DOHH2 (cell line): ENCODE data around the gene KMT2B.

Source experiments
- H3F3A ChIP-seq: fragments of 200-600 bp; sonication (generic), shearing (Covaris generic); 2 replicates; pipeline ENCODE4 v1.6.0; 2016; ENCODE audit warnings: antibody characterized with exemption, mild to moderate bottlenecking; ENCODE audit not compliant: control insufficient read depth, insufficient read depth
- H3K27ac ChIP-seq: fragments of 200-600 bp; sonication (generic); 2 replicates; pipeline ENCODE4 v1.5.1; 2014; ENCODE audit warnings: low read depth, mild to moderate bottlenecking, low read length, moderate library complexity
- H3K27me3 ChIP-seq: fragments of 200-600 bp; sonication (generic); 2 replicates; pipeline ENCODE4 v1.6.1; 2014; ENCODE audit warnings: mild to moderate bottlenecking, low read length, mixed read lengths; ENCODE audit not compliant: control insufficient read depth
- H3K36me3 ChIP-seq: fragments of 200-600 bp; sonication (generic); 2 replicates; pipeline ENCODE4 v1.6.1; 2014; ENCODE audit warnings: mild to moderate bottlenecking, low read length, moderate library complexity, mixed read lengths; ENCODE audit not compliant: control insufficient read depth
- H3K4me1 ChIP-seq: fragments of 200-600 bp; sonication (generic); 2 replicates; pipeline ENCODE4 v1.6.1; 2014; ENCODE audit warnings: mild to moderate bottlenecking, low read length, mixed read lengths; ENCODE audit not compliant: control insufficient read depth
- H3K4me2 ChIP-seq: fragments of 200-600 bp; sonication (generic); 2 replicates; pipeline ENCODE4 v1.6.0; 2014; ENCODE audit warnings: mild to moderate bottlenecking, low read length, moderate library complexity
- H3K4me3 ChIP-seq: fragments of 200-600 bp; sonication (generic); 2 replicates; pipeline ENCODE4 v1.5.1; 2014; ENCODE audit warnings: mild to moderate bottlenecking, low read length, mixed read lengths
- H3K79me2 ChIP-seq: fragments of 200-600 bp; sonication (generic); 2 replicates; pipeline ENCODE4 v1.6.1; 2014; ENCODE audit warnings: mild to moderate bottlenecking, low read length, mixed read lengths; ENCODE audit not compliant: control insufficient read depth
- H3K9me2 ChIP-seq: fragments of 200-600 bp; sonication (generic); replicated peaks from 2 replicates; pipeline ENCODE4 v1.6.1; 2014; ENCODE audit warnings: mild to moderate bottlenecking, low read length, mixed read lengths; ENCODE audit not compliant: control insufficient read depth
- H3K9me3 ChIP-seq: fragments of 200-600 bp; sonication (generic); 2 replicates; pipeline ENCODE4 v1.6.1; 2014; ENCODE audit warnings: antibody characterized with exemption, low read length, mixed read lengths; ENCODE audit not compliant: control insufficient read depth, insufficient read depth
- H4K20me1 ChIP-seq: fragments of 200-600 bp; sonication (generic); 2 replicates; pipeline ENCODE4 v1.6.0; 2014; ENCODE audit warnings: low read depth, mild to moderate bottlenecking, antibody characterized with exemption, low read length, moderate library complexity; ENCODE audit not compliant: control insufficient read depth, insufficient read depth
- CTCF ChIP-seq: fragments of 200-600 bp; sonication (generic); IDR thresholded peaks from one replicate; pipeline ENCODE4 v1.5.1; 2014; ENCODE audit warnings: antibody characterized with exemption, mild to moderate bottlenecking, low read depth, low read length; ENCODE audit not compliant: poor library complexity, severe bottlenecking
- EZH2phosphoT487 ChIP-seq: fragments of 200-600 bp; sonication (generic); IDR thresholded peaks from 2 replicates; pipeline ENCODE4 v1.6.1; 2017; ENCODE audit warnings: borderline replicate concordance, mild to moderate bottlenecking, antibody characterized with exemption, low read length, moderate library complexity, mixed read lengths

The KMT2B gene

GRCh38 chr19:35712567-35713505 lies 5.0 kb upstream of the KMT2B start:
- no peaks in the 10 kb centered on the region for H3K9me3 ChIP-seq
- no peak overlapping the region for H3K4me2 ChIP-seq
- H4K20me1 ChIP-seq: no peaks in the 10 kb centered on the region
- H3K79me2 ChIP-seq: peaks cover 4% of the 10 kb centered on the region
- no peaks in the 10 kb centered on the region for H3F3A ChIP-seq
- H3K36me3 ChIP-seq: no peaks in the 10 kb centered on the region
- H3K9me2 ChIP-seq: no peaks in the 10 kb centered on the region
- peaks cover 35% of the 10 kb centered on the region for H3K4me1 ChIP-seq
- no peak overlapping the region for H3K27ac ChIP-seq
- TF ChIP-seq CTCF (no peak), EZH2phosphoT487 (no peak)
- H3K27me3 ChIP-seq: peaks cover 23% of the 10 kb centered on the region
- H3K4me3 ChIP-seq: no peak overlapping the region

GRCh38 chr19:35713506-35713850 lies 4.3 kb upstream of the KMT2B start:
- Histone ChIP-seq H3K27me3 (peaks cover 18% of the 10 kb centered on the region), H3K9me3 (no peaks in the 10 kb centered on the region), H3K9me2 (no peaks in the 10 kb centered on the region), H3K79me2 (peaks cover 9% of the 10 kb centered on the region), H3K27ac (no peak overlapping the region), H3K4me3 (no peak overlapping the region), H3K4me2 (no peak overlapping the region), H3F3A (no peaks in the 10 kb centered on the region), H3K36me3 (no peaks in the 10 kb centered on the region), H4K20me1 (peaks cover under 1% of the 10 kb centered on the region; the same call in 1 of the 2 replicates), H3K4me1 (peaks cover 35% of the 10 kb centered on the region)
- no peak for TF ChIP-seq CTCF
- TF ChIP-seq EZH2phosphoT487: no peak

GRCh38 chr19:35713904-35714495 lies 3.8 kb upstream of the KMT2B start:
- Histone ChIP-seq H3K27ac (no peak overlapping the region), H3K9me2 (no peaks in the 10 kb centered on the region), H3K4me1 (peaks cover 37% of the 10 kb centered on the region), H3K4me2 (no peak overlapping the region), H4K20me1 (peaks cover 4% of the 10 kb centered on the region; the same call in 1 of the 2 replicates), H3K79me2 (peaks cover 14% of the 10 kb centered on the region), H3F3A (no peaks in the 10 kb centered on the region), H3K36me3 (no peaks in the 10 kb centered on the region), H3K9me3 (no peaks in the 10 kb centered on the region), H3K4me3 (no peak overlapping the region), H3K27me3 (peaks cover 17% of the 10 kb centered on the region)
- TF ChIP-seq EZH2phosphoT487 (no peak), CTCF (no peak)
